ENCODE results near the gene CD2AP.
"Not testable (repeated sequence)": the region's sequence is repeated elsewhere in the genome, so short reads cannot be mapped to it uniquely, and the experiment has no call there.

The CD2AP gene

GRCh38 chr6:47465117-47465516 lies 12.5 kb upstream of the CD2AP start:
- no peak for DNase-seq

- no peak for DNase-seq
Measured at GRCh38 chr6:47471911-47472310, 5.7 kb upstream of the CD2AP start.

- DNase-seq: no peak
Measured at GRCh38 chr6:47473791-47474346, 3.7 kb upstream of the CD2AP start.

DNA sequence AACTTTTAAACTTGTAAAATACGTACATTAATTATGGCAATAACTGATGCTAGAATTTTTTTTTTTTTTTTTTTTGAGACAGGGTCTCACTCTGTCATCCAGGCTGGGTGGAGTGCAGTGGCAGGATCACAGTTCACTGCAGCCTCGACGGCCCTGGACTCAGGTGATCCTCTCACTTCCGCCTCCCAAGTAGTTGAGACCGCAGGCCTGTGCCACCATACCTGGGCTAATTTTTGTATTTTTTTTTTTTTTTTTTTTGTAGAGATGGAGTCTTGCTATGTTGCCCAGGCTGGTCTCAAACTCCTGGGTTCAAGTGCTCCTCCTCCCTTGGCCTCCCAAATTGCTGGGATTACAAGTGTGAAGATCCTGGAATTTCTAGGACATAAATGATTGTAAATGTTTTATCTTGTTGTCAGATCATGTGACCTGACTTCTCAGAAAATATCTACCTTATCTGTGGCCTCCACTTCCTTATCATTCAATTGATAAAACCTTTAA lies 2.2 kb upstream of the CD2AP start:
- DNase-seq: no peak

DNA sequence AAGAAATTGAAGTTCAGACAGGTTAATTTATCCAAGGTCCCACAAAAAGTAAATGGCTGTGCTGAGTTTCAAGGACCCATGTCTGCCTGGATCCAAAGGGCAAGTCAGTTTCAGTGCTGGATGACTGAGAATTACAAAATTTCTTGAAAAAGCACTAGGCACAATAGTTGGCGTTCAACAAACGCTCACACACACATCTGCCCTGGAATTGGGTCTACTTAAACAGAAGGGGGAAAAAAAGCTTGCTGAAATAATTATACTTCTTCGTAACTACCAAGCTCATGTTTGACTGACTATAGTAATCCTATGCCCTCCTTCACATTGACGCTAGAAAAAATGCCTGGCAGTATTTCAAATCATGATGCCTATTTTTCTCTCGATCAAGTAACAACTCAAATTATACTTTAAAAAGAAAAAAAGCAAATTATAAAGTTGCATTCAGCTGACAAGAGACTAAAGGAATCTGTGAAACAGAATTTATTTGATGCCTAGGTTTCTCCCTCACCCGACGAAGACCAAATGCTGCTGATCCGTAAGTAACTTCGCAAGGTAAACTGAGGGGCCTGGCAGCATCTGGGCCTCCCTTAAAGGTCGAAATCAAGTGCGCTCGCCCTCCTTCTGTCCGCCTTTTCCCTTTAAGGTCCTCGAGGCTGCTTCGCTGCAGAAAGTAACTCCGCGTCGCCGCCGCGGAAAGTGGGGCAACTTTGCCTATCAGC lies 650 bp upstream of the CD2AP start:
- DNase-seq: no peak

- DNase-seq: peak; percentile 53
Measured at GRCh38 chr6:47478233-47479139, 897 bp downstream of the CD2AP start.

DNA sequence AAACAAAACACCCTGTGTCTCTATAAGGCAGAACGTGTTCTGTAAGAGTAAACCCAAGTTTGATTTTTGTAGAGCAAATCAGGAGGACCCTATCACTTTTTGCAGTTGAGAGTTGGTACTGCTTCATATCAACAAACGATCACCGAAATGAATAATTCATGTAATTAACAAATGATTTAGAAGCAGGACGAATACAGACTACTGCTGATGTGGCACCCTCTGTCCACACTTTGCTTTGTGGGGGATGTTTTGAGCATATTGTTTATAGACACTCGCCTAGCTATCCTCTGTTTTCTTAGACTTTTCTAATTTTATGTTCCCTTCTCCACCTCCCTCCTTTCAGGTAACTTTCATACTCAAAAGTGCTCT lies 1.5 kb downstream of the CD2AP start:
- DNase-seq: no peak

DNA sequence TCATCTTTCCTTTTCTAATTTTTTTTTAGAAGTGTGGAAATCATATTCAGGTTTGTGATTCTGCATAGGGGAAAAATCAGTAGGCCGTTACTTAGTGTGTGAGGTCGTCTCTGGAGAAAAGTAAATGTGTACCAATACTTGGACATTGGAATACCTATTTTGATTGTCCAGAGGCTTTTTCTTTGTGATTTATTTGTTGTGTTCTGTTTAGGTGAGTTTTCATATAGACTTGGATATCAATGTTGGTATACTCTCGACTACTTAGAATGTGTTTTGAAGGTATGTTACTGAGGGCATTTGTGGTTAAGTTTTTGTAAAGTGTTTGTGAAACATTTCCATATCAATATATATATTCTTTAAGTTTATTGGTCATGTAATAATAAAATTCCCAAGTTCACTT lies 2.3 kb downstream of the CD2AP start:
- no peak for DNase-seq

DNA sequence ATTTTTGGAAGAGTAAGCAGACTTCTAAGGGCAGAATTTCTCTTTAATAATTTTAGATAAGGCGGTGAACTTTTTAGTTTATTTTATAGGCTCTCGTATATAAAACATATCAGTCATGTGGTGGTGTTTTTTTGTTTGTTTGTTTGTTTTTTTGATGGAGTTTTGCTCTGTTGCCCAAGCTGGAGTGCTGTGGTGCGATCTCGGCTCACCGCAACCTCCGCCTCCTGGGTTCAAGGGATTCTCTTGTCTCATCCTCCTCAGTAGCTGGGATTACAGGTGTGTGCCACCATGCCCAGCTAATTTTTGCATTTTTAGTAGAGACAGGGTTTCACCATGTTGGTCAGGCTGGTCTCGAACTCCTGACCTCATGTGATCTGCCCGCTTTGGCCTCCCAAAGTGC lies 3.6 kb downstream of the CD2AP start:
- DNase-seq: not testable (repeated sequence)

DNA sequence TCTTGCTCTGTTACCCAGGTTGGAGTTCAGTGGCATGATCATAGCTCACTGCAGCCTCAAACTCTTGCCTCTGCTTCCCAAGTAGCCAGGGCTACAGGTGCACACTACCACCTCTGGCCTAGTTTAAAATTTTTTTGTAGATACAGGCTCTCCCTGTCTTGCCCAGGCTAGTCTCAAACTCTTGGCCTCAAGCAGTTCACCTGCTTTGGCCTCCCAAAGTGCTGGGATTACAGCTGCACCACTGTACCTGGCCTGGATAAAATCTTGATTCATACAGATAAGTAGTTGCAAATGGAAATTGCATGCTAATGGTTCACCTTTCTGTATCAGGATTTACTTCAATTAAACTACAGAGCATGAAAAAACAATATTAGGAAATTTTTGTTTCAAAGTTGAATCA lies 4.2 kb downstream of the CD2AP start:
- DNase-seq: no peak

GRCh38 chr6:47483516-47483852 lies 5.9 kb downstream of the CD2AP start:
- DNase-seq: no peak

DNA sequence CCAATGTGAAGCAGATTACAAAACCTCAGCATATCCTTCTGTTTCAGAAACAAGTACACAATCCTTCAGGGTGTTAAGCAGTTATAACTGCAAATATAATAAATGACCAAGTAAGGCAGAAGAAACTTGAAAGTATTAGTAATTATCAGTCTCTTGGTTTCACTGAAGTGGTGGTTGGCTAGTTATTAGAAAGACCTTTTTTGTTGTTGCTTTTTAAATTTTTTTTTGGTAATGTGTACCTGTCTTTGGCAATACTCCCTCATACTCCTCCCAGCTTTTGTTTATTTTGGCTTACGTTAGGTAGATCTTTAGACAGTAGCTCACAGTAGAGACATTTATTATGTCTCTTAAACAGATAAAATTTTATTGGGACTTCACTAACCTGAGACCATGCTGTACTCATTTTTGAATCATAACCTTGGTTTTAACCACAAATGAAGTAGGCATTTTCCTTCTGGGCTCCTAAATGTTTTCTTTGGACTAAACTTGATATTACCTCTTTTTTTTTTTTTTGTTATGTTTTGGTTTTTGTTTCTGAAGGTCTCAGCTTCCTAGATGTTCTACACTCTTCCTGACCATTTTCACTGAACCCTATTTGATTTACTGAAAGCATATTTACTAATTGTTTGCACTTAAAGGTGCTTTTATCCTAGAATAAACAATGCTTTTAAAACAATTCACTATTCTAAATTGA lies 6.4 kb downstream of the CD2AP start:
- DNase-seq: peak; percentile 11

DNA sequence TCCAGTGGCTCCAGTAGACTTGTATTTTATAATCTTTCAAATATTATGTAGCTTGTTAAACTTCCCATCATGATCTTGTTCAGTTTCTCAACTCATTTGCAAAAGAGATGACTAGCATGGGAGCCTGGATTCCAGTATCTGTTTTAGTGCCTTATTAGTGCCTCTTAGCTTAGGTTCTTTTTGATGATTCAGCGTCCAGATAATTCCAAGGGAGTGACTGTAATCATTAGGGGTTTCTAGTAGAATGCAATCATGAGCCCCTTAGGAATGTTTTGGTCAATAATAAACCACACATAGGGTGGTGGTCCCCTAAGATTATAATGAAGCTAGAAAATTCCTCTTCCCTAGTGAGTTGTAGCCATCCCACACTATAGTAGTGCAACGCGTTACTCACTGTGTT lies 7.0 kb downstream of the CD2AP start:
- DNase-seq: no peak

DNA sequence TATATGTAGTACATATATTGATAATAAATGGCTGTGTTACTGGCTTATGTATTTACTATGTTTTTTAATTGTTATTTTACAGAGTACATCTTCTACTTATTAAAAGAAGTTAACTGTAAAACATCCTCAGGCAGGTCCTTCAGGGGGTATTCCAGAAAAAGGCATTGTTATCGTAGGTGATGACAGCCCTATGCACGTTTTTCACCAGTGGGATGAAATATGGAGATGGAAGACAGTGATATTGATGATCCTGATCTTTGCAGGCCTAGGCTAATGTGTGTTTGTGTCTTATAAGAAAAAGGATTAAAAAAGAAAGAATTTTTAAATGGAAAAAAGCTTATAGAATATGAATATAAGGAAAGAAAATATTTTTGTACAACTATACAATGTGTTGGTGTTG lies 7.5 kb downstream of the CD2AP start:
- DNase-seq: no peak

GRCh38 chr6:47485491-47486135 lies 8.0 kb downstream of the CD2AP start:
- no peak for DNase-seq

DNA sequence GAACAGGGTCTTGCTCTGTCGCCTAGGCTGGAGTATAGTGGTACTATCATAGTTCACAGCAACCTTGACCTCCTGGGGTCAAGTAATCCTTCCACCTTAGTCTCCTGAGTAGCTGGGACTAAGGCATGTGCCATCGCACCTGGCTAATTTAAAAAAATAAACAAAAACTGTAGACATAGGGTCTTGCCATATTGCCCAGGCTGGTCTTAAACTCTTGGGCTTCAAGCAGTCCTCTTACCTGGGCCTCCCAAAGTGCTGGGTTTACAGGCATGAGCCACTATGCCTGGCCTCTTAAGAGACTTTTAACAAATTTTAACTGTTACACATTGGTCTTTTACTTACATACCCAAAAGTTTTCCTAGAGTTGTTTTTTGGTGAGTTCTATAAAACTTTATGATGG lies 12.4 kb downstream of the CD2AP start:
- DNase-seq: no peak

GRCh38 chr6:47490676-47491075 lies 13.1 kb downstream of the CD2AP start:
- DNase-seq: no peak

GRCh38 chr6:47492355-47492754 lies 14.8 kb downstream of the CD2AP start:
- DNase-seq: no peak

GRCh38 chr6:47495207-47495606 lies 17.6 kb downstream of the CD2AP start:
- DNase-seq: no peak

DNA sequence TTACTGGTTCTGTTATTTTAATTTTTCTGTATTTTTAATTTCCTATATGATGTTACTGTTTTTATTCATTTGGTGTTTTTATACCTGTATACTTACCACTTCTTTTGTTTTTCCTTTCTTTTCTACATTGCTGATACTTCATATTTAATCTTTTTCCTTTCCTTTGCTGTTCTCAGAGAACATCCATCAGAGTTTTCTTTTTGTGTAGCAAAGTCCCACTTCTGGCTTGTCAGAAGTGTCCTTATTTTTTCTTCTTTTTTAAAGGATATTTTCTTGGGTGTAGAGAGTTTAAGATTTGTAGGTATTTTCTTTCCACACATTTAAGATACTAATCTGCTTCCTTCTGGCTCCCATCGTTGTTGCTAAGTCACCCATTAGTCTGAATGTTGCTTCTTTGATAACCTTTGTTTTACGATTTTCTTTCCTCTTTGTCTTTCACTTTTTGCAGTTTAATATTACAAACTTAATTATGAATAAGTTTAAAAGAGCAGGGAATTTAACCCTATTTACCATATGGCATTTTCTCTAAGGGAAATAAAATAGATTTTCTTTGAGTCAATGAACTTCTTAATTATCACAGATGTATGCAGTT lies 18.5 kb downstream of the CD2AP start:
- DNase-seq: no peak

DNA sequence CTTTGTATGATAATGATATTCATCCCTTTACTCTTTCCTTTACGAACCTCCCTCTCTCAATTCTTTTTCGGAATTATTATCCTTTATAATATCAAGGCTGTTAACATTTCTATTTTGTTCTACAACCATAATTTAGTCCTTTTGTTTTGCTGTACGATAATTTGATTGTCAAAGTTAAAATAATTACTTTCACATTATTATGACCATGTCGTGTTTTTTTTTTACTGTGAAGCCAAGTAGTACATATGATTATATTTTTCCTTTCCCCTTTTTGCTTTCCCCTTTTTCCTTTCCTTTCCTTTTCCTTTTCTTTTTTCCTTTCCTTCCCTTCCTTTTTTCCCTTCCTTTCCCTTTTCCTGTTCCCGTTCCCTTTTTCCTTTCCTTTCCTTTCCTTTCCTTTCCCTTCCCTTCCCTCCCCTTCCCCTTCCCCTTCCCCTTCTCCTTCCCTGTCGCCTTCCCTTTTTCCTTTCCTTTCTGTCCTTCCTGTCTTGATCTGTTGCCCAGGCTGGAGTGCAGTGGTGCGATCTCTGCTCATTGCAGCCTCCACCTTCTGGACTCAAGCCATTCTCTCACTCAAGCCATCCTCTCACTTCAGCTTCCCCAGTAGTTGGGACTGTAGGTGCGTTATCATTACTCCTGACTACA lies 19.5 kb downstream of the CD2AP start:
- no peak for DNase-seq

- no peak for DNase-seq
Measured at GRCh38 chr6:47502920-47503319, 25.3 kb downstream of the CD2AP start.
